ENCODE data around the gene PLA2G4E. TPM values are rescaled to one million over a fixed set of nuclear protein-coding genes. Genes with fewer than 3 reads are reported as not detected.

Gene PLA2G4E
- total and polyA plus RNA-seq, 9 donors = 0.02 to 0.11 TPM; not detected in 7

DNA sequence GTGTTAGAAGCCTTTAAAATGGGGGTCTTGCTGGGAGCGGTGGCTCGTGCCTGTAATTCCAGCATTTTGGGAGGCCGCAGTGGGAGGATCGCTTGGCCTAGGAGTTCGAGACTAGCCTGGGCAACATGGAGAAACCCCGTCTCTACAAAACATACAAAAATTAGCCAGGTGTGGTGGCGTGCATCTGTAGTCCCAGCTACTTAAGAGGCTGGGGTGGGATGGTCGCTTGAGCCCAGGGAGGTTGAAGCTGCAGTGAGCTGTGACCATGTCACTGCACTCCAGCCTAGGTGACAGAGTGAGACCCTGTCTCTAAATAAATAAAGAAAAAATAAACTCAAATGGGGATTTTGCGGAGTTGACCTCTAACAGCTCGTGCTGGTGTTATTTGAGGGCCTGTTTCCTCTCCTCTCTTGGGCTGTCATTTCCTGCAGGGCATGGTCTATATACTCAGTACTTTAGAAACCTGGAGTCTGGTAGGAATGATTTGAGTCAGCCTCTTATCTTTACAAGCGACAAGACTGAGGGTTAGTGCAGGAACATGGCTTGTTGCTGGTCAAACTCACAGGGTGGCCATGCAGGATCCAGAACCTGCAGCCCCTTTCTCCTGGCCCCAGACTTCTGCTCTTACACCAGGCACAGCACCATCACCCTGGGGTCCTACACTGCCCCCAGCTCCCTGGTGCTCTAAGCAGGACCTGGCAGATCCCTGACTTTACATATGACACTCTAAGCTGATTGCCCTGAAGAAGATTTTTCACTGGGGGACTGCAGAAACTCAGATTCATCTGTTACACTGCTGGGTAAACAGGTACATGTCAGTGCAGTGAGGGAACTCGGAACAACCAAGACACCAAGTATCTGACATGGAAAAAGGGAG, 63.6 kb downstream of the PLA2G4E start:
- TF ChIP-seq EP300 (IDR thresholded peaks at IDR 0.05) (no peak), POLR2A (IDR thresholded peaks at IDR 0.05) (no peak)
- TF ChIP-seq, protein P1, sequence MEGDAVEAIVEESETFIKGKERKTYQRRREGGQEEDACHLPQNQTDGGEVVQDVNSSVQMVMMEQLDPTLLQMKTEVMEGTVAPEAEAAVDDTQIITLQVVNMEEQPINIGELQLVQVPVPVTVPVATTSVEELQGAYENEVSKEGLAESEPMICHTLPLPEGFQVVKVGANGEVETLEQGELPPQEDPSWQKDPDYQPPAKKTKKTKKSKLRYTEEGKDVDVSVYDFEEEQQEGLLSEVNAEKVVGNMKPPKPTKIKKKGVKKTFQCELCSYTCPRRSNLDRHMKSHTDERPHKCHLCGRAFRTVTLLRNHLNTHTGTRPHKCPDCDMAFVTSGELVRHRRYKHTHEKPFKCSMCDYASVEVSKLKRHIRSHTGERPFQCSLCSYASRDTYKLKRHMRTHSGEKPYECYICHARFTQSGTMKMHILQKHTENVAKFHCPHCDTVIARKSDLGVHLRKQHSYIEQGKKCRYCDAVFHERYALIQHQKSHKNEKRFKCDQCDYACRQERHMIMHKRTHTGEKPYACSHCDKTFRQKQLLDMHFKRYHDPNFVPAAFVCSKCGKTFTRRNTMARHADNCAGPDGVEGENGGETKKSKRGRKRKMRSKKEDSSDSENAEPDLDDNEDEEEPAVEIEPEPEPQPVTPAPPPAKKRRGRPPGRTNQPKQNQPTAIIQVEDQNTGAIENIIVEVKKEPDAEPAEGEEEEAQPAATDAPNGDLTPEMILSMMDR (IDR thresholded peaks at IDR 0.05) = no peak
- Histone ChIP-seq H3K9me3 (no peaks in the 10 kb centered on the region), H3K4me1 (ENCODE audit: insufficient read depth) (peaks cover 5% of the 10 kb centered on the region), H3K4me3 (no peak overlapping the region), H3K27ac (no peak overlapping the region), H3K36me3 (no peaks in the 10 kb centered on the region), H3K27me3 (no peaks in the 10 kb centered on the region)
- no peak for DNase-seq
- WGBS, 3 donors = 89 to 92% (median 91%) methylated on average over 12 of the region's 12 CpGs
- intact Hi-C loops (cut with DNase I) = no loop called here

DNA sequence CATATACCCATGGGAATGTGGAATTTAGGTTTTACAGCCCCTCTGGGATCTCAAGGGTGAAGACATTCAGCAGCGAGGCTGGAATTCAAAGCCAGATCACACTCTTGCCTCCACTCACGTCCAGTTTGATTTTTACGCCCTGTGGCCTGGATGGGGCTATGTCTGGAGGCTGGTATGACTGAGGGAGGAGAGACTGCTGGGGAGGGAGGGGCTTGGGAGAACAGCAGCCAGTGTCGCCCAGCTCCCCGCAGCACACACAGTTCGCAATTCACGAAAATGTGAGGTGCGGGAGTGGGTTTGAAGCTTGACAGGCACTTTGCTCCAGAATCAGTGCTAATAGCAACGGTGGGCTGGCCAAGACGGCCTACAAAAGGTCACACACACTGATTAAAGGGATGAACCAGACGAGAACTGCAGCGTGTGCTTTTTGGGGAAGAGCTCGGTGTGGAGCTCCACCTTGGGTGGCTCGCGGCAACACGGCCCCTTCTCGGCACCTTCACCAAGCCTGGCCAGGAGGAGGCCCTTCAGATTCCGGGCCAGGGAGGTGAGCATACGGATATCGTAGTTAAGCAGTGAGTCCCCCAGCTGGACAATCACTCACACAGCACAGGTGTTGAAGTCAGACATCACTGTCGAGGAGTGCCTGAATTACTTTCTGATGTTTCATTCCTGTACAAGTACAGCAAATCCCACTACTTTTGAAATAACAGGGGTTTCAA, 64.9 kb downstream of the PLA2G4E start:
- TF ChIP-seq EP300 (IDR thresholded peaks at IDR 0.05) (no peak), POLR2A (IDR thresholded peaks at IDR 0.05) (no peak)
- TF ChIP-seq, protein P1 (IDR thresholded peaks at IDR 0.05) = no peak
- Histone ChIP-seq H3K27ac (no peak overlapping the region), H3K4me1 (ENCODE audit: insufficient read depth) (peaks cover 5% of the 10 kb centered on the region), H3K9me3 (no peaks in the 10 kb centered on the region), H3K4me3 (no peak overlapping the region), H3K27me3 (no peaks in the 10 kb centered on the region), H3K36me3 (no peaks in the 10 kb centered on the region)
- WGBS, 3 donors = 40 to 58% (median 41%) methylated on average over 21 of the region's 21 CpGs
- intact Hi-C loops (cut with DNase I) = no loop called here
- DNase-seq = no peak

DNA sequence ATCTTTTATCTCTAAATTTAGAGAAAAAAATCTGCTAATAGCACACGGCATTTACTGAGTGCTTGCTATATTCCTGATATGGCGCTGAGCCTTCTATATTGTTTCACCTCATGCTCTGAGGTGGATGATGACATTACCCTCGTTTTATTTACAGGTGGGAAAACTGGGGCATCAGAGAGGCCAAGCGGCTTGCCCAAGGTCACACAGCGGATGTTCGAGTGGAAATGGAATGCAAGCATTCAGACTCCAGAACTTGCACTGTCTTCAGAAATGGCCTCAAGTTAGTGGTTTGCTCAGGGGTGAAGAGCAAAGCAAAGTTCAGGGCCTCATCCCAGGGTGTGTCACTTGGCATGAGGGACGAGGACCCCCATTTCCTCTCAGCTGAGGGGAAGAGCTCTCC, 65.7 kb downstream of the PLA2G4E start:
- TF ChIP-seq POLR2A (IDR thresholded peaks at IDR 0.05) = no peak
- no peak for TF ChIP-seq EP300 (IDR thresholded peaks at IDR 0.05)
- TF ChIP-seq, protein P1 (IDR thresholded peaks at IDR 0.05) = no peak
- 43 to 79% (median 56%) methylated on average over 7 of the region's 7 CpGs for WGBS, 3 donors
- no peak overlapping the region for H3K4me3 ChIP-seq
- H3K9me3 ChIP-seq = no peaks in the 10 kb centered on the region
- no peak for DNase-seq
- intact Hi-C loops (cut with DNase I) = no loop called here
- H3K4me1 ChIP-seq (ENCODE audit: insufficient read depth) = peaks cover 9% of the 10 kb centered on the region
- no peaks in the 10 kb centered on the region for H3K36me3 ChIP-seq
- H3K27me3 ChIP-seq = no peaks in the 10 kb centered on the region
- H3K27ac ChIP-seq = no peak overlapping the region

DNA sequence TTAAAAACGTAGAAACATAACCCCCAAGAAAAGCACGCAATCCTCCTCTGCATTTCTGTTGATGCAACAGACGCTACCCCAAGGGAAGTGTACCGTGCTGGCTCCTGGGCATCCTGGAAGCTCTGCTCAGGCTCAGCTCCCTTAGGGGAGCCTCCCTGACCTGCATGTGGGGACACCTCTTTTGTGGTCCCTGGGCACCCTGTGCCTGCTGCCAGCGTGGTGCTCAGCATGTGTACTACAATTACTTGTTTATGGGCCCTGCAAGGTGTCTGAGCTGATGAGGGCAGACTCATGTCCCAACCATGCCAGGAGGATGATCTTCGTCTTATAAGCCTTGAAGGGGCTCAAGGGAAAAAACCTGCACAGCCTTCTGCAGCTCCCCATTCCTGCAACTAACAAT, 66.8 kb downstream of the PLA2G4E start:
- intact Hi-C loops (cut with DNase I) = no loop called here
- Histone ChIP-seq H3K4me1 (ENCODE audit: insufficient read depth) (peaks cover 10% of the 10 kb centered on the region), H3K27ac (no peak overlapping the region), H3K4me3 (no peak overlapping the region), H3K36me3 (no peaks in the 10 kb centered on the region), H3K9me3 (no peaks in the 10 kb centered on the region), H3K27me3 (no peaks in the 10 kb centered on the region)
- WGBS, 3 donors = 84 to 93% (median 90%) methylated on average over 6 of the region's 6 CpGs
- DNase-seq = no peak
- TF ChIP-seq EP300 (IDR thresholded peaks at IDR 0.05) (no peak), POLR2A (IDR thresholded peaks at IDR 0.05) (no peak)
- TF ChIP-seq, protein P1 (IDR thresholded peaks at IDR 0.05) = no peak
